GM06990 (cell line): Measurements from ENCODE around the gene IFT81.
A peak's percentile ranks its signal among the peaks of the same experiment; 100 is the strongest.

Source experiments
- DNase-seq: peaks from one replicate; pipeline ENCODE4 v3.0.0-alpha.2; 2011; ENCODE audit not compliant: insufficient read length; ENCODE audit errors: extremely low read depth
- H3K27me3 ChIP-seq: replicated peaks from 2 replicates; pipeline ENCODE4 v1.6.0; 2011; ENCODE audit warnings: low read length; ENCODE audit not compliant: control insufficient read depth, insufficient read depth
- H3K36me3 ChIP-seq: 2 replicates; pipeline ENCODE4 v1.5.1; 2011; ENCODE audit warnings: low read length; ENCODE audit not compliant: control insufficient read depth, insufficient read depth
- H3K4me3 ChIP-seq: replicated peaks from 2 replicates; pipeline ENCODE4 v1.5.1; 2011; ENCODE audit warnings: low read depth, mild to moderate bottlenecking, control low read depth, low read length
- CTCF ChIP-seq: IDR thresholded peaks from 2 replicates; pipeline ENCODE4 v1.5.1; 2011; ENCODE audit warnings: low read length, control low read depth, mild to moderate bottlenecking, inconsistent platforms; ENCODE audit not compliant: insufficient read depth, poor library complexity, severe bottlenecking

Gene IFT81

DNA sequence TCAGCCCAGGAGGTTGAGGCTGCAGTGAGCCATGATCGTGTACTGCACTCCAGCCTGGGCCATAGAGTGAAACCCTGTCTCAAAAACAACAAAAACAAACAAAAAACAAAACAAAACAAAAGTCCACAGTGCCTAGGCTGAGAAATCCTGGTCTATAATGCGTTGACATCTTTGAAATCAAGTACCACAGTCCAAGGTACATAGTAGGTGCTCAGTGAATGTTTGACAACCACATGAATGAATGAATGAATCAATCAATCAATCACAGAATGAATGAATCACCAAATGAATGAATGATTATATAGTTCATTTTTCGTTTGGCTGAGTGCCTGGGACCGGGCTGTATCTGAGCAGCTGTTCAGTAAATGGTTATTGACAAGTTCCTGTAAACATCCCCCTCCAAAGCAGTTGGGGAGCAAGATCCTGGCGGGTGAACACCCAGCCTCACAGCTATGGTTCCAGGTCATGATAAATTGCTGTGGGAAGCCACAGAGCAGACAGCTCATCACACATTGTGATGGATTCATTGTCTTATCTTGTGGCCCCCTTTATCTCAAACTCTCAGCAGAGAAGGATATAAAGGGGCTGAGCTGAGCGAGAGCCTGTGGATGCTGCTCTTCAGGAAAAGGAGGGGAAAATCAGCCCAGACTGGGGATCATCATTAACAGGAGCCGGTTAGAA lies 30.4 kb upstream of the IFT81 start:
- no peak for TF ChIP-seq CTCF
- no peaks in the 10 kb centered on the region for H3K36me3 ChIP-seq
- DNase-seq = no peak
- no peaks in the 10 kb centered on the region; the same call in 1 of the 2 replicates for H3K27me3 ChIP-seq
- H3K4me3 ChIP-seq = no peak overlapping the region

- TF ChIP-seq CTCF = peak; percentile 85
- DNase-seq = peak; percentile 80
- Histone ChIP-seq H3K36me3 (no peaks in the 10 kb centered on the region), H3K4me3 (0 out of 2 replicates have a peak overlapping the region, but pooled peaks have one; percentile 9), H3K27me3 (no peaks in the 10 kb centered on the region)
Measured at GRCh38 chr12:110100315-110100970, 23.7 kb upstream of the IFT81 start.

- DNase-seq = peak; percentile 35
- peak; percentile 35 for TF ChIP-seq CTCF
- Histone ChIP-seq H3K36me3 (no peaks in the 10 kb centered on the region), H3K4me3 (no peak overlapping the region), H3K27me3 (no peaks in the 10 kb centered on the region)
Measured at GRCh38 chr12:110102255-110102654, 21.9 kb upstream of the IFT81 start.

- DNase-seq = no peak
- TF ChIP-seq CTCF = no peak
- Histone ChIP-seq H3K4me3 (no peak overlapping the region), H3K27me3 (no peaks in the 10 kb centered on the region), H3K36me3 (no peaks in the 10 kb centered on the region)
Measured at GRCh38 chr12:110104188-110105094, 19.7 kb upstream of the IFT81 start.

GRCh38 chr12:110105159-110105558 lies 19.0 kb upstream of the IFT81 start:
- Histone ChIP-seq H3K4me3 (no peak overlapping the region), H3K27me3 (no peaks in the 10 kb centered on the region), H3K36me3 (no peaks in the 10 kb centered on the region)
- DNase-seq = no peak
- TF ChIP-seq CTCF = no peak
